Hematopoietic multipotent progenitor cell treated with erythropoietin and hydrocortisone succinate and interleukin-3 and kit ligand, for 8 days (in vitro differentiated cells): ENCODE results near the gene TXNRD2.

ENCODE experiments used
- DNase-seq: peaks from one replicate; pipeline ENCODE4 v3.0.0-alpha.2; 2015

TXNRD2 gene

GRCh38 chr22:19965771-19966709 lies 24.4 kb upstream of the TXNRD2 start:
- peak; percentile 29 for DNase-seq

- DNase-seq = no peak
Measured at GRCh38 chr22:19964701-19965386, 23.2 kb upstream of the TXNRD2 start.

GRCh38 chr22:19963863-19964642 lies 22.4 kb upstream of the TXNRD2 start:
- DNase-seq = no peak

DNA sequence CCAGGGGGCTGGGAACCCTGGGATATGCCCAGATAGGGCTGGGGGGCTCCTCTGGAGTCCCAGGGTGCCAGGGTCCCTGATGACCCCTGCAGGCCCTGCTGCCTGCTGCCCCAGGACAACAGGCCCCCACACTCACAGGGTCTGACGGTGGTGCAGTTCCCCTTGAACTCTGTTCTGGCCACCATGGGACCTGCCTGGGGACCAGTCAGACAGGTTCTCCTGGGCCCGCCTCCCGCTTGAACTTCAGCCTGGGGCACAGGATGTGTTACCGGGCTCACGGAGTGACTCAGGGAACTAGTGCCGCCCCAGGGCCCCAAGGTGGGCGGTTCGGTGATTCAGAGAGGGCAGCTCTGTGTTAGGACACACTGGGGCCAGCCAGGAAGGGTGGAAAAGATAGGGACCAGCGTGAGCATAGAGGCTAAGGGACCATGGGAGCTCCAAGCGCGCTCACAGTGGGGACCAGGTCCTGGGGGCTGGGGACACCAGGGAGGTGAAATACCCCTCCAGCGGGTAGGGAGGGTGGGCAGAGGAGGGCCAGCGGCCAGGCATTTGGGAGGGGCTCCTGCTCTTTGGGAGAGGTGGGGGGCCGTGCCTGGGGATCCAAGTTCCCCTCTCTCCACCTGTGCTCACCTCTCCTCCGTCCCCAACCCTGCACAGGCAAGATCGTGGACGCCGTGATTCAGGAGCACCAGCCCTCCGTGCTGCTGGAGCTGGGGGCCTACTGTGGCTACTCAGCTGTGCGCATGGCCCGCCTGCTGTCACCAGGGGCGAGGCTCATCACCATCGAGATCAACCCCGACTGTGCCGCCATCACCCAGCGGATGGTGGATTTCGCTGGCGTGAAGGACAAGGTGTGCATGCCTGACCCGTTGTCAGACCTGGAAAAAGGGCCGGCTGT lies 21.5 kb upstream of the TXNRD2 start:
- DNase-seq = no peak

DNA sequence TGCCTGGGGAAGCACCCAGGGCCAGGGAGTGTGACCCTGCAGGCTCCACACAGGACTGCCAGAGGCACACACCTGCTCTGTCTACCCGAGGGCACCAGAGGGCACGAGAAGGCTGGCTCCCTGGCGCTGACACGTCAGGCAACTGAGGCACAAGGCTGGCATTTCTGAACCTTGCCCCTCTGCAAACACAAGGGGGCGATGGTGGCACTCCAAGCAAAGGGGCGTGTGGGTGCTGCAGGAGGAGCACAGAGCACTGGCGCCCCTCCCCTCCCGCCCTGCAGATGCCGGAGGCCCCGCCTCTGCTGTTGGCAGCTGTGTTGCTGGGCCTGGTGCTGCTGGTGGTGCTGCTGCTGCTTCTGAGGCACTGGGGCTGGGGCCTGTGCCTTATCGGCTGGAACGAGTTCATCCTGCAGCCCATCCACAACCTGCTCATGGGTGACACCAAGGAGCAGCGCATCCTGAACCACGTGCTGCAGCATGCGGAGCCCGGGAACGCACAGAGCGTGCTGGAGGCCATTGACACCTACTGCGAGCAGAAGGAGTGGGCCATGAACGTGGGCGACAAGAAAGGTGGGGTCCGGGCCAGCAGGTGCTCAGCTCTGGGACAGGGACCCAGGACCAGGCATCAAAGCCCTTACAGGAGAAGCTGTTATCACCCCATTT lies 20.8 kb upstream of the TXNRD2 start:
- peak; percentile 87 for DNase-seq

DNA sequence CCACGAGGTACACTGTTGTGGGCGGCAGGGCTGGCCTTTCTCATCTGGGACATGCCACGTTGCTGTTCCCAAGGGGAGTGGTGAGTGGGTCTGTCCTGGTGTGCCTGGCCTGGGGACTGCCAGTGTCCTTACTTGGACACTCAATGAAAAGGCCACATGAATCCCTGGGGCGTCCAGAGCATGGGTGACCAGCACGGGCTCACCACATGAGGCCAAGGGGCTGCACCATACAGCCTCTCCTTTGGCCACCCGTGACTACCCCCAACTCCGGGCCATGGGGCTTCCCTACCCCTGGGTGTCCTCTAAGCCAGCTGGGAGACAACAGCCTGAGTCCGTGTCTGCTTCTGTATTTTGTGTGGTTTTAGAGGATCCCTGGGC lies 20.2 kb upstream of the TXNRD2 start:
- no peak for DNase-seq

DNA sequence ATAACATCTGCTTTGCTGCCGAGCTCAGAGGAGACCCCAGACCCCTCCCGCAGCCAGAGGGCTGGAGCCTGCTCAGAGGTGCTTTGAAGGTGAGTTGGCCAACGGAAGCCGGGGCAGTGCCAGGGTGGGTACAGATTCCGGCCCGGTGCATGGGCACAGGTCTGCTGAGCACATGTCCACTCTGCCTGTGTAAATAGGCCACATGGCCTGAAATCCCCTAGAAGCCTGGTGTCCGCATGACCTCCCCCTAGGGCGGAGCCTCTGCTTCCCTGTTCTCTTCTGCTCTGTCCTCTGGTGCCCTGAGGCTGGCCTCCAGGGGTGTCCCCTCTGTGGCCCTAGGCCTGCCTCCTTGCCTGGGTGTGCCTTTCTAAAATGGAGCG lies 19.6 kb upstream of the TXNRD2 start:
- DNase-seq = no peak

DNA sequence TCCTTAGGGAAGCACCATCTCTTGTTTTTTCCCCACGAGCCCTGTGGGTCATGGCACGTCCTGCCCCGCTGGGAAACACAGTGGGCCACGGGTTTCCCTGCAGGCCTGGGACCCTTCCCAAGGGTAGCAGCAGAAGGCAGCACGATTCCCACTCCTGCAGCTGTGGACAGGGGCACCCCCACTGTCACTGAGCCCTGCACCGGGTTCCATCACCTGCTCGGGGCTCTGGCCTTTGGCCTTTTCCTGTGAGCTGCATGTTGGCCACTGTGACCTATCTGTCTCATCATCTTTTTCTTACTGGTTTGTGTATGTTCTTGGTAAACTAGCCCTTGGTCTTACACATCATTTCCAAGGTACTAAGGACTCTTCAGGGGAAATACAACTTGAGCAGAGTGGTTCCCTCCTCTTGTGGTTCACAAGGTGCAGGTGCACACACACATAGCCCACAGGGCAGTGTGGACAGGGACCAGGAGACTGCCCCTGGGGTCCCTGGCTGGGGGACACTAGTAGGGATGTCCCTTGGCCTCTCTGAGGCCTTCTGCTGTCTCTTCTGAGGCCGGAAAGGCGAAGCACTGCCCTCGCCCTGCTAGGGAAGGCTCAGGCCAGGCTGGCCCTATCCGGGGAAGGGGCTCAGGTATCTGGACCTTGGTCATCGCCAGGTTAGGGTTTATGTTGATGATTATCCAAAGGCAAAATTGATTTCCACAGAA lies 19.0 kb upstream of the TXNRD2 start:
- DNase-seq = no peak

GRCh38 chr22:19959587-19960490 lies 18.2 kb upstream of the TXNRD2 start:
- no peak for DNase-seq

- peak; percentile 60 for DNase-seq
Measured at GRCh38 chr22:19959043-19959586, 17.5 kb upstream of the TXNRD2 start.

GRCh38 chr22:19958083-19959042 lies 16.7 kb upstream of the TXNRD2 start:
- no peak for DNase-seq

GRCh38 chr22:19957445-19957844 lies 15.8 kb upstream of the TXNRD2 start:
- DNase-seq = no peak

GRCh38 chr22:19955241-19956128 lies 13.9 kb upstream of the TXNRD2 start:
- DNase-seq = no peak

DNA sequence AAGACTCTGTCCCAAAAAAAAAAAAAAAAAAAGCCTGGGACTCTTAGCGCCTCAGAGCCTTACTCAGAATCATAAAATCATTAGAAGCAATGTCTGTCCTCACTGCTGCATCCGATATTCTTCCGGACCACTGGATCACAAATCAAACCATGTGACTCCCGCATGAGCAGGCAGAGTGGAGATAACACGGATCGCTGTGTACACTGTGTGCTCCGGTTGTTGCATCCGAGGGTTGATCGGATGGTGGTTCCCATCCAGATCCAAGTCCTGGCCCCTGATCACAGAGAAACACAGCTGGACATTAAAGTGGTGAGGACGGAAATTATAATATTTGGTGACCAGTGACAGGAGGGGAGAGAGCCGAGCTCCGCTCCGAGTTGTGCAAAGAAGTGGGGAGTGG lies 9.7 kb upstream of the TXNRD2 start:
- DNase-seq = no peak

GRCh38 chr22:19948057-19948760 lies 6.6 kb upstream of the TXNRD2 start:
- no peak for DNase-seq
